GM23338 (cell line): ENCODE measurements around the gene RNASEH2C. TPM values are rescaled to one million over a fixed set of nuclear protein-coding genes. Genes with fewer than 3 reads are reported as not detected.

Experiments used
- ATAC-seq: fragments of 200-7000 bp; cut with Tn5 transposase; 3 replicates; pipeline ENCODE4 v1.9.1; 2020
- DNase-seq: peaks from one replicate; pipeline ENCODE4 v3.0.0-alpha.2; 2015; ENCODE audit warnings: low spot score
- H2AFZ ChIP-seq: fragments of 200-600 bp; sonication (generic); 2 replicates; pipeline ENCODE4 v1.8.0; 2016; ENCODE audit warnings: antibody characterized with exemption, mild to moderate bottlenecking, moderate library complexity
- H3F3A ChIP-seq: fragments of 200-600 bp; sonication (generic); replicated peaks from 2 replicates; pipeline ENCODE4 v1.8.0; 2017; ENCODE audit warnings: antibody characterized with exemption, mixed run types, low read depth
- H3K27ac ChIP-seq: fragments of 200-600 bp; sonication (generic); 2 replicates; pipeline ENCODE4 v1.6.1; 2016; ENCODE audit warnings: low read depth
- H3K27me3 ChIP-seq: fragments of 200-600 bp; sonication (generic); 2 replicates; pipeline ENCODE4 v1.8.0; 2016; ENCODE audit warnings: mild to moderate bottlenecking, mixed run types, moderate library complexity; ENCODE audit not compliant: insufficient read depth
- H3K36me3 ChIP-seq: fragments of 200-600 bp; sonication (generic); 2 replicates; pipeline ENCODE4 v1.8.0; 2016; ENCODE audit warnings: mild to moderate bottlenecking; ENCODE audit not compliant: insufficient read depth
- H3K4me1 ChIP-seq: fragments of 200-600 bp; sonication (generic); 2 replicates; pipeline ENCODE4 v1.8.0; 2016; ENCODE audit warnings: mild to moderate bottlenecking, moderate library complexity; ENCODE audit not compliant: insufficient read depth
- H3K4me2 ChIP-seq: fragments of 200-600 bp; sonication (generic); 2 replicates; pipeline ENCODE4 v1.7.1; 2017; ENCODE audit warnings: mixed run types
- H3K4me3 ChIP-seq: fragments of 200-600 bp; sonication (generic); 2 replicates; pipeline ENCODE4 v1.6.1; 2016; ENCODE audit warnings: mixed run types
- H3K79me2 ChIP-seq: fragments of 200-600 bp; sonication (generic); replicated peaks from 2 replicates; pipeline ENCODE4 v1.8.0; 2017; ENCODE audit warnings: mild to moderate bottlenecking; ENCODE audit not compliant: insufficient read depth
- H3K9me2 ChIP-seq: fragments of 200-600 bp; sonication (generic); 2 replicates; pipeline ENCODE4 v1.8.0; 2017; ENCODE audit not compliant: insufficient read depth
- H4K20me1 ChIP-seq: fragments of 200-600 bp; sonication (generic); replicated peaks from 2 replicates; pipeline ENCODE4 v1.8.0; 2017; ENCODE audit warnings: mild to moderate bottlenecking; ENCODE audit not compliant: insufficient read depth
- H3K27ac Mint-ChIP-seq: 2 replicates; pipeline ENCODE4 v1.8.0; 2020; ENCODE audit warnings: inconsistent platforms, mild to moderate bottlenecking, moderate library complexity, mixed read lengths
- H3K27me3 Mint-ChIP-seq: 3 replicates; pipeline ENCODE4 v1.8.0; 2022; ENCODE audit warnings: low read depth, mild to moderate bottlenecking, moderate library complexity, mixed read lengths, inconsistent platforms; ENCODE audit not compliant: insufficient read depth, poor library complexity
- H3K36me3 Mint-ChIP-seq: 3 replicates; pipeline ENCODE4 v1.8.0; 2021; ENCODE audit warnings: low read depth, mild to moderate bottlenecking, inconsistent platforms, moderate library complexity, mixed read lengths
- H3K4me1 Mint-ChIP-seq: 3 replicates; pipeline ENCODE4 v1.8.0; 2020; ENCODE audit warnings: mild to moderate bottlenecking, inconsistent platforms, mixed read lengths
- H3K4me3 Mint-ChIP-seq: 3 replicates; pipeline ENCODE4 v1.8.0; 2021; ENCODE audit warnings: moderate library complexity, mild to moderate bottlenecking, inconsistent platforms, mixed read lengths
- H3K9me3 Mint-ChIP-seq: 3 replicates; pipeline ENCODE4 v1.8.0; 2020; ENCODE audit warnings: moderate library complexity, mild to moderate bottlenecking, inconsistent platforms, mixed read lengths
- CREB1 ChIP-seq: fragments of 250-450 bp; sonication (Bioruptor Pico); IDR thresholded peaks from 2 replicates; pipeline ENCODE4 v1.5.0; 2020; ENCODE audit warnings: low read depth, mild to moderate bottlenecking, moderate library complexity
- ETS1 ChIP-seq: IDR thresholded peaks from 2 replicates; pipeline ENCODE4 v1.6.1; 2016; ENCODE audit warnings: antibody characterized with exemption
- EZH2phosphoT487 ChIP-seq: fragments of 200-600 bp; sonication (generic); IDR thresholded peaks from one replicate; pipeline ENCODE4 v1.8.1; 2018; ENCODE audit warnings: antibody characterized with exemption; ENCODE audit not compliant: unreplicated experiment
- NANOG ChIP-seq: IDR thresholded peaks from 2 replicates; pipeline ENCODE4 v1.6.1; 2016; ENCODE audit warnings: antibody characterized with exemption, borderline replicate concordance
- POLR2AphosphoS5 ChIP-seq: IDR thresholded peaks from 2 replicates; pipeline ENCODE4 v1.6.1; 2016; ENCODE audit warnings: antibody characterized with exemption, low read depth
- ZNF331 ChIP-seq: fragments of 250-450 bp; sonication (Bioruptor Pico); IDR thresholded peaks from 2 replicates; pipeline ENCODE4 v1.5.0; 2020; ENCODE audit warnings: low read depth, mild to moderate bottlenecking, moderate library complexity
- ZNF462 ChIP-seq: fragments of 250-450 bp; sonication (Bioruptor Pico); IDR thresholded peaks from 2 replicates; pipeline ENCODE4 v1.5.0; 2020; ENCODE audit warnings: mild to moderate bottlenecking, moderate library complexity
- polyA plus RNA-seq: library from polyadenylated mRNA; unstranded; fragments of >200 nt; fragmentation: Nextera tagmentation; extraction: Ambion mirVana; gene quantifications from 2 replicates; pipeline ENCODE4 v1.2.1, GENCODE V29; 2016
- total RNA-seq: library from RNA; depleted of rRNA; stranded (reverse); fragments of >200 nt; shearing (Covaris generic); gene quantifications from 2 replicates; pipeline ENCODE4 v1.2.3, GENCODE V29; 2014

Gene RNASEH2C
- total and polyA plus RNA-seq, 2 experiments from 2014 or later, result 37.8 to 73.2 TPM

- Histone ChIP-seq H3F3A (no peaks in the 10 kb centered on the region), H3K4me3 (no peak overlapping the region), H3K36me3 (peaks cover 6% of the 10 kb centered on the region; the same call in 1 of the 2 replicates), H3K27me3 (no peaks in the 10 kb centered on the region), H3K27ac (no peak overlapping the region), H3K79me2 (peaks cover 5% of the 10 kb centered on the region; the same call in 1 of the 2 replicates), H4K20me1 (no peaks in the 10 kb centered on the region), H3K4me1 (no peaks in the 10 kb centered on the region), H2AFZ (no peak overlapping the region), H3K9me2 (no peaks in the 10 kb centered on the region), H3K4me2 (no peak overlapping the region)
- Mint-ChIP-seq H3K9me3 (no peaks in the 10 kb centered on the region), H3K27me3 (peaks cover 14% of the 10 kb centered on the region), H3K36me3 (peaks cover 22% of the 10 kb centered on the region), H3K27ac (no peak overlapping the region), H3K4me3 (no peak overlapping the region), H3K4me1 (peaks cover 9% of the 10 kb centered on the region; the same call in 2 of the 3 replicates)
- no peak for ATAC-seq
- no peak for DNase-seq
- TF ChIP-seq ETS1 (no peak), POLR2AphosphoS5 (no peak), ZNF331 (CRISPR knock-in tag) (no peak), EZH2phosphoT487 (no peak), CREB1 (CRISPR knock-in tag) (no peak), NANOG (no peak), ZNF462 (no peak)
Measured at GRCh38 chr11:65709661-65710060, 10.9 kb downstream of the RNASEH2C start.
